Heart right ventricle (tissue), 16 donors: ENCODE data around the gene NCLN. TPM values are rescaled to one million over a fixed set of nuclear protein-coding genes. Genes with fewer than 3 reads are reported as not detected.

Experiments
- ATAC-seq, 8 donors: fragments of 200-7000 bp; cut with Tn5 transposase; one replicate each; pipeline ENCODE4 v1.9.1; 2020; ENCODE audit warnings: mild to moderate bottlenecking in 8 of 8, moderate library complexity in 8 of 8, moderate number of reproducible peaks in 1 of 8
- DNase-seq, 2 donors: peaks; one replicate each; pipeline ENCODE4 v3.0.0-alpha.2; 2020
- H3K27ac ChIP-seq, 10 donors: fragments of 200-600 bp; sonication (generic) in 2 of 10; one replicate each; pipeline versions ENCODE4 v1.5.0 to v1.8.0; 2020 to 2022; ENCODE audit warnings: mild to moderate bottlenecking in 3 of 10
- H3K27me3 ChIP-seq, 7 donors: fragments of 200-600 bp; one replicate each; pipeline ENCODE4 v1.8.0; 2021 to 2022; ENCODE audit warnings: mild to moderate bottlenecking in 2 of 7
- H3K36me3 ChIP-seq, 9 donors: fragments of 200-600 bp; sonication (generic) in 1 of 9; one replicate each; pipeline versions ENCODE4 v1.5.0 to v1.8.0; 2020 to 2022; ENCODE audit warnings: mild to moderate bottlenecking in 2 of 9
- H3K4me1 ChIP-seq, 9 donors: fragments of 200-600 bp; sonication (generic) in 1 of 9; one replicate each; pipeline versions ENCODE4 v1.5.0 to v1.8.0; 2020 to 2022; ENCODE audit warnings: mild to moderate bottlenecking in 4 of 9
- H3K4me3 ChIP-seq, 10 donors: fragments of 200-600 bp; sonication (generic) in 2 of 10; one replicate each; pipeline versions ENCODE4 v1.5.0 to v1.8.0; 2020 to 2022; ENCODE audit warnings: mild to moderate bottlenecking in 7 of 10, moderate library complexity in 2 of 10
- H3K9me3 ChIP-seq, 11 donors: fragments of 200-600 bp in 10 of 11; sonication (generic) in 2 of 11; one replicate each; pipeline versions ENCODE4 v1.5.0 to v1.8.0; 2013 to 2022; ENCODE audit warnings: mild to moderate bottlenecking in 2 of 11, control low read depth in 1 of 11, moderate library complexity in 1 of 11
- WGBS, 2 donors: extraction: QIAGEN DNeasy Blood & Tissue Kit; methylation state at CpG; one replicate each; pipeline ENCODE4 v1.1.7; 2013; ENCODE audit warnings: inconsistent platforms in 1 of 2; 5-methylcytosine and 5-hydroxymethylcytosine counted together
- intact Hi-C, 10 donors: fragments of 100-400 bp; cut with DNase I; formaldehyde crosslinking; loops; one replicate each; pipeline versions ENCODE4 v1.11.1 to v1.14.2; 2022
- polyA plus RNA-seq, 2 donors: library from polyadenylated mRNA; stranded (reverse); fragments of 200-250 nt; gene quantifications; one replicate each; pipeline ENCODE4 v1.2.3, GENCODE V29; 2013
- total RNA-seq, 10 donors: library from RNA; stranded (reverse); fragmentation: NEBNext Ultra II Directional in 3 of 10; extraction: Animal tissue kit (Norgen Biotek cat#: 25700) in 3 of 10; gene quantifications; one replicate each; pipeline versions ENCODE4 v1.2.1 to v1.2.4, GENCODE V29; 2021 to 2023
- TF ChIP-seq, protein P1 (sequence below), 9 donors: fragments of 200-600 bp; sonication (generic) in 2 of 9; IDR thresholded peaks; one replicate each; pipeline versions ENCODE4 v1.5.0 to v1.8.0; 2021 to 2022; ENCODE audit warnings: antibody characterized with exemption in 9 of 9, mild to moderate bottlenecking in 5 of 9, moderate library complexity in 1 of 9
- donor health status: Arrhythmogenic right ventricular cardiomyopathy.
- donor health status: ischemic (EF 13 %, LVEDD 7.1; RV severe dilation, severe dysfunction).
- donor health status: healthy with polysubstance abuse.
- donor health status: DM: no; HTN: yes; CAD: no.
- donor health status: DM: no; HTN: no; CAD: no.
- donor health status: ischemic (EF 25% LVEDD 6.9; RV normal size, moderate dysfunction).
- donor health status: ischemic (EF 25% LVEDD 5.7; RV mildly dilated, moderate dysfunction).
- donor health status: healthy.
- donor health status: DM: yes; HTN: yes; CAD: no.
- donor health status: Ischemic cardiomyopathy.
- donor health status: ischemic (EF 35%, LVEDD 5.7; RV mildly dilated, moderate dysfunction).
- donor health status: nonischemic (EF 11% LVEDD 7.7; RV severe dilation, severe dysfunction).
- donor health status: DM: yes; HTN: yes; CAD: no.
- donor health status: PGD.
- donor health status: ischemic (EF 29% LVEDD 5.4; RV normal size, mild dysfunction).
- donor health status: nonischemic (EF 23%, LVEDD 6.1; RV moderate dilation, normal function).

Gene NCLN
- total and polyA plus RNA-seq, 12 donors = 17.1 to 43.6 (median 27.9) TPM

DNA sequence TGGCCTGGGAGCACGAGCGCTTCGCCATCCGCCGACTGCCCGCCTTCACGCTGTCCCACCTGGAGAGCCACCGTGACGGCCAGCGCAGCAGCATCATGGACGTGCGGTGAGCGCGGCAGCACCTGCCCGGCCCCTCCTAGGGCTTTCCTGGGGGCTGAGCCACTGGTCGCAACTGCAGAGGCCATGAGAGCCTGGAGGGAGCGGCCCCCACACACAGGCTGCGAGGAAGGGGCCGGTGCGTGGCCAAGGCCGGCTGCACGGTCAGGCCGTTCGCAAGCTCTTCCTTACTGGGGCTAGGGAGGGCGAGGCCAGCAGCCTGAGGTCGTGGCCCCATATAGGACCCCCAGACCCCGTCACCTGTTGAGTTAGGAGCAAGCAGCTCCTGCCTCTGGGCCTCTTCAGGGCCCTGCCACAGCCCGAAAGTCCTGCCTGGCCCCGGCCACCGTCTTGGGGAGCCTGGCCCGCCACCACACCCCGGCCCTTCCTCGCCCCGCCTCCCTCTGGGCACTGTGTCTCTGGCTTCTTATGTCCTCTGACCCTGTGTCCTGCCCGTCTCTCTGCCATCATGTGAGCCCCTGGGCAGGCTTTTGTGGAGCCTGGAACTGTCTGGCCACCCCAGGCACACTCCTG is 19.0 kb downstream of the NCLN start:
- DNase-seq (no peak), ATAC-seq (no peak)
- H3K4me1 ChIP-seq = no peaks in the 10 kb centered on the region
- H3K4me3 ChIP-seq = no peak overlapping the region
- no peaks in the 10 kb centered on the region for H3K27me3 ChIP-seq
- no peak overlapping the region for H3K27ac ChIP-seq
- intact Hi-C loops = no loop called here
- no peaks in the 10 kb centered on the region for H3K9me3 ChIP-seq
- peaks cover 0 to 87% (median 20%) of the 10 kb centered on the region in 9 donors for H3K36me3 ChIP-seq
- TF ChIP-seq, protein P1, sequence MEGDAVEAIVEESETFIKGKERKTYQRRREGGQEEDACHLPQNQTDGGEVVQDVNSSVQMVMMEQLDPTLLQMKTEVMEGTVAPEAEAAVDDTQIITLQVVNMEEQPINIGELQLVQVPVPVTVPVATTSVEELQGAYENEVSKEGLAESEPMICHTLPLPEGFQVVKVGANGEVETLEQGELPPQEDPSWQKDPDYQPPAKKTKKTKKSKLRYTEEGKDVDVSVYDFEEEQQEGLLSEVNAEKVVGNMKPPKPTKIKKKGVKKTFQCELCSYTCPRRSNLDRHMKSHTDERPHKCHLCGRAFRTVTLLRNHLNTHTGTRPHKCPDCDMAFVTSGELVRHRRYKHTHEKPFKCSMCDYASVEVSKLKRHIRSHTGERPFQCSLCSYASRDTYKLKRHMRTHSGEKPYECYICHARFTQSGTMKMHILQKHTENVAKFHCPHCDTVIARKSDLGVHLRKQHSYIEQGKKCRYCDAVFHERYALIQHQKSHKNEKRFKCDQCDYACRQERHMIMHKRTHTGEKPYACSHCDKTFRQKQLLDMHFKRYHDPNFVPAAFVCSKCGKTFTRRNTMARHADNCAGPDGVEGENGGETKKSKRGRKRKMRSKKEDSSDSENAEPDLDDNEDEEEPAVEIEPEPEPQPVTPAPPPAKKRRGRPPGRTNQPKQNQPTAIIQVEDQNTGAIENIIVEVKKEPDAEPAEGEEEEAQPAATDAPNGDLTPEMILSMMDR (IDR thresholded peaks at IDR 0.05) = no peak
- WGBS, 2 donors = 95% methylated on average over 35 of the region's 35 CpGs

DNA sequence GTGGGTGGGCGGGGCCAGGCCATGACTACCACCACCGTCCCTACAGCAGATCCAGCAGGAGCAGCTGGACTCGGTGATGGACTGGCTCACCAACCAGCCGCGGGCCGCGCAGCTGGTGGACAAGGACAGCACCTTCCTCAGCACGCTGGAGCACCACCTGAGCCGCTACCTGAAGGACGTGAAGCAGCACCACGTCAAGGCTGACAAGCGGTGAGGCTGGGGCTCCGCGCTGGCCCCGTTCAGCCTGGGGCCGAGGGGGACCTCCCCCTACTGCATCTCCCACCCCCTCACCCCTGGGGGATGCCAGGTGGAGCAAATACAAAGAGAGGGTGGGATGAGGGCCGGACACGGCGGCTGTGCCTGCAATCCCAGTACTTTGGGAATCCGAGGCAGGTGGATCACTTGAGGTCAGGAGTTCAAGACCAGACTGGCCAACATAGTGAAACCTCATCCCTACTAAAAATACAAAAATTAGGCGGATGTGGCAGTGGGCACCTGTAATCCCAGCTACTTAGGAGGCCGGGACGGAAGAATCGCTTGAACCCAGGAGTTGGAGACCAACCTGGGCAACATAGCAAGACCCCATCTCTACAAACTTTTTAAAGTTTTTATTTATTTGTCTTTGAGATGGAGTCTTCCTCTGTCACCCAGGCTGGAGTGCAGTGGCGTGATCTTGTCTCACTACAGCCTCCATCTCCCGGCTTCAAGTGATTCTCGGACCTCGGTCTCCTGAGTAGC is 20.7 kb downstream of the NCLN start:
- Histone ChIP-seq H3K4me3 (no peak overlapping the region), H3K36me3 (peaks cover 0 to 75% (median 20%) of the 10 kb centered on the region in 9 donors), H3K27ac (no peak overlapping the region), H3K9me3 (no peaks in the 10 kb centered on the region), H3K4me1 (no peaks in the 10 kb centered on the region), H3K27me3 (no peaks in the 10 kb centered on the region)
- intact Hi-C loops = no loop called here
- TF ChIP-seq, protein P1 (IDR thresholded peaks at IDR 0.05) = no peak
- ATAC-seq (no peak), DNase-seq (no peak)
- 96 to 97% methylated on average over 28 of the region's 28 CpGs for whole genome bisulfite sequencing, 2 donors

DNA sequence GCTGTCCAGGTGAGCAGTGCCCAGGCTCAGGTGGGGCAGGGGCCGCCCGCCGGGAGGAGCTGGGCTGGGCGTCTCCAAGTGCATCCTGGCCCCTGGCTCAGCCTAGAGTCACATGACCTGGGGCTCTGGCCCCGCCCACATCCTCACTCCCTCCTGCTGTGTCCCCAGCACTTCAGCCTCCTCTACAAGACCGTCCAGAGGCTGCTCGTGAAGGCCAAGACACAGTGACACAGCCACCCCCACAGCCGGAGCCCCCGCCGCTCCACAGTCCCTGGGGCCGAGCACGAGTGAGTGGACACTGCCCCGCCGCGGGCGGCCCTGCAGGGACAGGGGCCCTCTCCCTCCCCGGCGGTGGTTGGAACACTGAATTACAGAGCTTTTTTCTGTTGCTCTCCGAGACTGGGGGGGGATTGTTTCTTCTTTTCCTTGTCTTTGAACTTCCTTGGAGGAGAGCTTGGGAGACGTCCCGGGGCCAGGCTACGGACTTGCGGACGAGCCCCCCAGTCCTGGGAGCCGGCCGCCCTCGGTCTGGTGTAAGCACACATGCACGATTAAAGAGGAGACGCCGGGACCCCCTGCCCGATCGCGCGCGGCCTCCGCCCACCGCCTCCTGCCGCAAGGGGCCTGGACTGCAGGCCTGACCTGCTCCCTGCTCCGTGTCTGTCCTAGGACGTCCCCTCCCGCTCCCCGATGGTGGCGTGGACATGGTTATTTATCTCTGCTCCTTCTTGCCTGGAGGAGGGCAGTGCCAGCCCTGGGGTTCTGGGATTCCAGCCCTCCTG is 21.9 kb downstream of the NCLN start:
- no peak overlapping the region for H3K4me3 ChIP-seq
- ATAC-seq (no peak), DNase-seq (no peak)
- TF ChIP-seq, protein P1 (IDR thresholded peaks at IDR 0.05) = no peak
- no peaks in the 10 kb centered on the region for H3K9me3 ChIP-seq
- no peaks in the 10 kb centered on the region for H3K4me1 ChIP-seq
- peaks cover 0 to 62% (median 20%) of the 10 kb centered on the region in 9 donors for H3K36me3 ChIP-seq
- intact Hi-C loops = no loop called here
- 93 to 94% methylated on average over 43 of the region's 43 CpGs for WGBS, 2 donors
- no peak overlapping the region for H3K27ac ChIP-seq
- no peaks in the 10 kb centered on the region for H3K27me3 ChIP-seq
